HCT116 (cell line): ENCODE results near the gene SETD3. TPM values are rescaled to one million over a fixed set of nuclear protein-coding genes. Genes with fewer than 3 reads are reported as not detected.

Source experiments
- ATAC-seq: fragments of 200-7000 bp; cut with Tn5 transposase; 2 replicates; pipeline ENCODE4 v1.9.1; 2020; ENCODE audit warnings: mild to moderate bottlenecking, moderate library complexity
- BruUV-seq: library from RNA; stranded (reverse); fragments of 400-500 nt; replicated peaks from 2 replicates; lab custom pipeline; 2021; lab: Mats Ljungman, UMichigan
- CTCF ChIA-PET: fragments of 300-600 bp; sonication (Branson Sonifier 250); formaldehyde crosslinking; loops from one replicate; lab custom pipeline; 2021; ENCODE audit warnings: antibody characterized with exemption; lab: Charles Lee
- POLR2A ChIA-PET: fragments of 300-600, 350-600 bp; sonication (Branson Sonifier 250); formaldehyde crosslinking; loops from one replicate; lab custom pipeline; 2021; ENCODE audit warnings: antibody characterized with exemption; lab: Charles Lee
- RAD21 ChIA-PET, 2 experiments: fragments of 300-600 bp; sonication (Branson Sonifier 250); formaldehyde crosslinking; loops; one replicate each; lab custom pipeline; 2023; ENCODE audit warnings: low total read pairs in 2 of 2; ENCODE audit not compliant: uncharacterized antibody in 2 of 2, unreplicated experiment in 2 of 2, low non-redundant PET in 1 of 2; lab: Charles Lee
- DNase-seq: peaks from one replicate; pipeline ENCODE4 v3.0.0-alpha.2; 2010; ENCODE audit warnings: low read depth, low spot score
- H2AFZ ChIP-seq: fragments of 200-600 bp; shearing (Covaris generic), sonication (generic); 2 replicates; pipeline ENCODE4 v1.6.1; 2017; ENCODE audit warnings: low read depth, mixed run types, mixed read lengths, antibody characterized with exemption, low read length; ENCODE audit not compliant: poor library complexity, severe bottlenecking
- H3K27ac ChIP-seq: 2 replicates; pipeline ENCODE4 v1.5.1; 2012; ENCODE audit warnings: low read depth, low read length
- H3K27me3 ChIP-seq: fragments of 200-600 bp; sonication (generic); 2 replicates; pipeline ENCODE4 v1.6.1; 2016; ENCODE audit warnings: mixed run types, low read length, mixed read lengths; ENCODE audit not compliant: insufficient read depth
- H3K36me3 ChIP-seq, 2 experiments: fragments of 200-500 bp in 1 of 2; fragments of 200-600 bp in 1 of 2; sonication (Bioruptor generic) in 1 of 2; sonication (generic) in 1 of 2; 2 replicates each; pipeline versions ENCODE4 v1.5.1 to v1.6.1; 2014 to 2016; ENCODE audit warnings: low read length in 2 of 2, inconsistent platforms in 1 of 2, mixed read lengths in 1 of 2, mixed run types in 1 of 2; ENCODE audit not compliant: insufficient read depth in 2 of 2, control insufficient read depth in 1 of 2
- H3K4me1 ChIP-seq, 2 experiments: fragments of 200-600 bp in 1 of 2; sonication (generic) in 1 of 2; 2 replicates each; pipeline versions ENCODE4 v1.5.1 to v1.6.1; 2012 to 2017; ENCODE audit warnings: low read length in 2 of 2, inconsistent platforms in 1 of 2, mild to moderate bottlenecking in 1 of 2, mixed read lengths in 1 of 2, mixed run types in 1 of 2, moderate library complexity in 1 of 2; ENCODE audit not compliant: insufficient read depth in 2 of 2, control insufficient read depth in 1 of 2
- H3K4me2 ChIP-seq: fragments of 200-600 bp; sonication (generic); 2 replicates; pipeline ENCODE4 v1.6.1; 2017; ENCODE audit warnings: mixed run types, low read length, mixed read lengths
- H3K4me3 ChIP-seq, 2 experiments: fragments of 200-600 bp in 1 of 2; sonication (generic) in 1 of 2; replicated peaks in 1 of 2; 2 replicates each; pipeline ENCODE4 v1.5.1; 2011 to 2016; ENCODE audit warnings: low read length in 2 of 2, control low read depth in 1 of 2, low read depth in 1 of 2, mild to moderate bottlenecking in 1 of 2, mixed read lengths in 1 of 2, mixed run types in 1 of 2
- H3K79me2 ChIP-seq: fragments of 200-600 bp; sonication (generic); 2 replicates; pipeline ENCODE4 v1.6.1; 2017; ENCODE audit warnings: mild to moderate bottlenecking, mixed run types, low read length, moderate library complexity, mixed read lengths; ENCODE audit not compliant: insufficient read depth
- H3K9ac ChIP-seq: fragments of 200-600 bp; sonication (generic); 2 replicates; pipeline ENCODE4 v1.6.1; 2016; ENCODE audit warnings: low read length, mixed read lengths
- H3K9me2 ChIP-seq: fragments of 200-600 bp; sonication (generic), shearing (Covaris generic); 2 replicates; pipeline ENCODE4 v1.6.1; 2017; ENCODE audit warnings: mixed run types, mild to moderate bottlenecking, moderate library complexity; ENCODE audit not compliant: insufficient read depth
- H3K9me3 ChIP-seq, 2 experiments: fragments of 200-500 bp in 1 of 2; fragments of 200-600 bp in 1 of 2; sonication (Bioruptor generic) in 1 of 2; sonication (generic) in 1 of 2; 2 replicates each; pipeline ENCODE4 v1.6.1; 2014 to 2017; ENCODE audit warnings: low read length in 2 of 2, mixed read lengths in 2 of 2, inconsistent platforms in 1 of 2, low read depth in 1 of 2, mild to moderate bottlenecking in 1 of 2, mixed run types in 1 of 2, moderate library complexity in 1 of 2; ENCODE audit not compliant: control insufficient read depth in 1 of 2, insufficient read depth in 1 of 2
- H4K20me1 ChIP-seq: fragments of 200-600 bp; sonication (generic), shearing (Covaris generic); 2 replicates; pipeline ENCODE4 v1.6.1; 2017; ENCODE audit warnings: mixed run types, mild to moderate bottlenecking, moderate library complexity; ENCODE audit not compliant: insufficient read depth
- EGR1 ChIP-seq: IDR thresholded peaks from 2 replicates; pipeline ENCODE4 v1.6.1; 2012; ENCODE audit warnings: low read depth
- FOSL1 ChIP-seq: IDR thresholded peaks from 2 replicates; pipeline ENCODE4 v1.6.1; 2012; ENCODE audit warnings: low read depth
- JUND ChIP-seq: IDR thresholded peaks from 2 replicates; pipeline ENCODE4 v1.6.1; 2012
- POLR2A ChIP-seq: IDR thresholded peaks from 2 replicates; pipeline ENCODE4 v1.7.0; 2011; ENCODE audit warnings: borderline replicate concordance; ENCODE audit not compliant: insufficient read depth, insufficient read length; ENCODE audit errors: extremely low read depth
- RAD21 ChIP-seq: IDR thresholded peaks from 2 replicates; pipeline ENCODE4 v1.6.1; 2012; ENCODE audit warnings: low read depth, mild to moderate bottlenecking
- REST ChIP-seq: IDR thresholded peaks from 2 replicates; pipeline ENCODE4 v1.6.1; 2012; ENCODE audit warnings: low read depth
- ZFX ChIP-seq: fragments of 450-650 bp; IDR thresholded peaks from 2 replicates; pipeline ENCODE4 v1.6.1; 2017
- ZNF274 ChIP-seq: fragments of 200-500 bp; sonication (Bioruptor generic); IDR thresholded peaks from 2 replicates; pipeline ENCODE4 v1.6.1; 2014; ENCODE audit warnings: mild to moderate bottlenecking, low read depth, low read length, inconsistent platforms
- intact Hi-C: fragments of 100-400 bp; cut with micrococcal nuclease; formaldehyde crosslinking; loops from 2 replicates; pipeline ENCODE4 v1.10.0; 2022
- total RNA-seq: library from RNA; stranded (reverse); gene quantifications from one replicate; pipeline ENCODE4 v1.2.1, GENCODE V29; 2021; ENCODE audit not compliant: unreplicated experiment

Gene SETD3
- total RNA-seq, 1 experiment from 2014 or later = 46.6 TPM

GRCh38 chr14:99426265-99426664 lies 54.4 kb downstream of the SETD3 start (continued):
- no peak for TF ChIP-seq REST
- no peak for TF ChIP-seq RAD21
- no peak for TF ChIP-seq ZNF274
- TF ChIP-seq FOSL1 = no peak
- TF ChIP-seq JUND = no peak
- TF ChIP-seq, all 23 proteins: peak for 0

GRCh38 chr14:99425272-99425681 lies 55.4 kb downstream of the SETD3 start:
- Histone ChIP-seq H3K27me3 (no peaks in the 10 kb centered on the region), H3K27ac (no peak overlapping the region), H3K79me2 (0 out of 2 replicates have a peak, but pooled peaks cover 3% of the 10 kb centered on the region)
- DNase-seq = no peak
- POLR2A ChIA-PET = no interaction called here
- TF ChIP-seq EGR1 = no peak
- no peak for TF ChIP-seq ZFX
- no peak for TF ChIP-seq POLR2A
- TF ChIP-seq FOSL1 = no peak
- TF ChIP-seq, all 23 proteins: peak for 0
- CTCF ChIA-PET = interaction anchor here (1.7 kb wide), 1 partner anchor 9 kb away, joined by 5 read pairs; no protein-coding TSS in a partner anchor
- H3K9me2 ChIP-seq = no peaks in the 10 kb centered on the region
- ATAC-seq = no peak
- intact Hi-C loops = no loop called here
- RAD21 ChIA-PET = no interaction called here
- H3K9me3 ChIP-seq = peaks cover 5 to 11% of the 10 kb centered on the region in 2 experiments; a peak in 3 of 4 replicates
- peaks cover 0 to 19% of the 10 kb centered on the region in 2 experiments; a peak in 1 of 4 replicates for H3K36me3 ChIP-seq
- no peaks in the 10 kb centered on the region for H4K20me1 ChIP-seq
- no peak overlapping the region for H3K9ac ChIP-seq
- BruUV-seq = no TSS peak
- H2AFZ ChIP-seq = no peak overlapping the region
- no peak overlapping the region for H3K4me3 ChIP-seq
- H3K4me2 ChIP-seq = no peak overlapping the region
- no peaks in the 10 kb centered on the region for H3K4me1 ChIP-seq
